OCI-LY3 (cell line): ENCODE data around the gene FRMD8.
"Not testable (repeated sequence)": the region's sequence is repeated elsewhere in the genome, so short reads cannot be mapped to it uniquely, and the experiment has no call there.

Experiments
- H2AFZ ChIP-seq: fragments of 200-600, 300-600 bp; shearing (Covaris generic); 2 replicates; pipeline ENCODE4 v1.6.0; 2014; ENCODE audit warnings: antibody characterized with exemption, low read depth, low read length
- H3K27ac ChIP-seq: fragments of 200-600, 300-600 bp; sonication (generic); 2 replicates; pipeline ENCODE4 v1.5.1; 2014; ENCODE audit warnings: mild to moderate bottlenecking, low read length, moderate library complexity, mixed read lengths
- H3K27me3 ChIP-seq: fragments of 200-600, 300-600 bp; sonication (generic); 2 replicates; pipeline ENCODE4 v1.6.1; 2014; ENCODE audit warnings: low read depth, low read length, mixed read lengths
- H3K36me3 ChIP-seq: fragments of 200-600, 300-600 bp; sonication (generic); replicated peaks from 2 replicates; pipeline ENCODE3; 2014; ENCODE audit warnings: low read depth, low read length, mixed read lengths
- H3K4me1 ChIP-seq: fragments of 300-600, 200-600 bp; sonication (generic); 2 replicates; pipeline ENCODE4 v1.6.1; 2014; ENCODE audit warnings: low read length, mixed read lengths
- H3K4me2 ChIP-seq: fragments of 200-600, 300-600 bp; sonication (generic); 2 replicates; pipeline ENCODE4 v1.6.1; 2014; ENCODE audit warnings: low read length, mixed read lengths
- H3K4me3 ChIP-seq: fragments of 300-600, 200-600 bp; sonication (generic); 2 replicates; pipeline ENCODE4 v1.5.1; 2014; ENCODE audit warnings: antibody characterized with exemption, mild to moderate bottlenecking, low read length, moderate library complexity
- H3K79me2 ChIP-seq: fragments of 300-600, 200-600 bp; shearing (Covaris generic); 2 replicates; pipeline ENCODE4 v1.6.1; 2014; ENCODE audit warnings: mild to moderate bottlenecking, low read length, mixed read lengths
- H3K9ac ChIP-seq: fragments of 300-600, 200-600 bp; shearing (Covaris generic); 2 replicates; pipeline ENCODE4 v1.6.0; 2014; ENCODE audit warnings: mild to moderate bottlenecking, low read length, moderate library complexity
- H3K9me3 ChIP-seq: fragments of 200-600, 300-600 bp; shearing (Covaris generic); 2 replicates; pipeline ENCODE4 v1.6.1; 2014; ENCODE audit warnings: low read length, mixed read lengths; ENCODE audit not compliant: insufficient read depth
- H4K20me1 ChIP-seq: fragments of 200-600, 300-600 bp; sonication (generic); 2 replicates; pipeline ENCODE4 v1.6.1; 2016; ENCODE audit warnings: low read length, mixed read lengths; ENCODE audit not compliant: insufficient read depth
- CTCF ChIP-seq: fragments of 200-600, 300-600 bp; sonication (generic); IDR thresholded peaks from 2 replicates; pipeline ENCODE4 v1.5.1; 2014; ENCODE audit warnings: antibody characterized with exemption, low read length, low read depth
- EZH2phosphoT487 ChIP-seq: fragments of 200-600 bp; shearing (Covaris generic); IDR thresholded peaks from 2 replicates; pipeline ENCODE4 v1.6.1; 2018; ENCODE audit warnings: antibody characterized with exemption, mixed run types, low read depth

The FRMD8 gene

GRCh38 chr11:65411681-65412070, 25.2 kb downstream of the FRMD8 start:
- Histone ChIP-seq H3K9ac (no peak overlapping the region), H3K4me1 (peaks cover 20% of the 10 kb centered on the region), H3K9me3 (no peaks in the 10 kb centered on the region), H3K27ac (no peak overlapping the region), H3K36me3 (peaks cover 23% of the 10 kb centered on the region), H3K27me3 (no peaks in the 10 kb centered on the region), H3K4me2 (no peak overlapping the region), H4K20me1 (no peaks in the 10 kb centered on the region), H3K79me2 (peaks cover 3% of the 10 kb centered on the region; the same call in 1 of the 2 replicates), H3K4me3 (no peak overlapping the region), H2AFZ (no peak overlapping the region)
- no peak for TF ChIP-seq EZH2phosphoT487
- no peak for TF ChIP-seq CTCF

- H3K4me2 ChIP-seq: no peak overlapping the region
- no peak overlapping the region for H2AFZ ChIP-seq
- H3K27ac ChIP-seq: no peak overlapping the region
- H3K4me1 ChIP-seq: peaks cover 25% of the 10 kb centered on the region
- no peak for TF ChIP-seq CTCF
- no peak for TF ChIP-seq EZH2phosphoT487
- H3K79me2 ChIP-seq: peaks cover 11% of the 10 kb centered on the region
- no peak overlapping the region for H3K9ac ChIP-seq
- peaks cover 18% of the 10 kb centered on the region for H3K36me3 ChIP-seq
- H4K20me1 ChIP-seq: no peaks in the 10 kb centered on the region
- no peaks in the 10 kb centered on the region for H3K27me3 ChIP-seq
- H3K9me3 ChIP-seq: no peaks in the 10 kb centered on the region
- H3K4me3 ChIP-seq: no peak overlapping the region
Measured at GRCh38 chr11:65412271-65413076, 26.0 kb downstream of the FRMD8 start.

GRCh38 chr11:65413077-65413664, 26.7 kb downstream of the FRMD8 start:
- not testable (repeated sequence) for H3K27ac ChIP-seq, H4K20me1 ChIP-seq, H3K27me3 ChIP-seq, H3K9ac ChIP-seq, H3K4me2 ChIP-seq, H3K9me3 ChIP-seq, H3K4me3 ChIP-seq, H2AFZ ChIP-seq
- Histone ChIP-seq H3K36me3 (peaks cover 18% of the 10 kb centered on the region), H3K79me2 (peaks cover 13% of the 10 kb centered on the region), H3K4me1 (peaks cover 25% of the 10 kb centered on the region)

- Histone ChIP-seq H2AFZ (no peak overlapping the region), H3K4me2 (no peak overlapping the region), H3K27ac (no peak overlapping the region), H3K9me3 (no peaks in the 10 kb centered on the region), H4K20me1 (no peaks in the 10 kb centered on the region), H3K4me3 (no peak overlapping the region), H3K9ac (no peak overlapping the region), H3K79me2 (peaks cover 26% of the 10 kb centered on the region), H3K36me3 (peaks cover 3% of the 10 kb centered on the region), H3K27me3 (no peaks in the 10 kb centered on the region), H3K4me1 (peaks cover 39% of the 10 kb centered on the region)
- no peak for TF ChIP-seq CTCF
- no peak for TF ChIP-seq EZH2phosphoT487
Measured at GRCh38 chr11:65414776-65415498, 28.5 kb downstream of the FRMD8 start.
